Measurements from ENCODE around the gene INPP5A.
"Not testable (repeated sequence)": the region's sequence is repeated elsewhere in the genome, so short reads cannot be mapped to it uniquely, and the experiment has no call there.

Gene INPP5A

GRCh38 chr10:132792796-132793195 is 255.2 kb downstream of the INPP5A start:
- FAIRE-seq: no peak

- no peak for FAIRE-seq
Observed at GRCh38 chr10:132793213-132793612, 255.6 kb downstream of the INPP5A start.

GRCh38 chr10:132793871-132794849 is 256.6 kb downstream of the INPP5A start:
- no peak for FAIRE-seq

DNA sequence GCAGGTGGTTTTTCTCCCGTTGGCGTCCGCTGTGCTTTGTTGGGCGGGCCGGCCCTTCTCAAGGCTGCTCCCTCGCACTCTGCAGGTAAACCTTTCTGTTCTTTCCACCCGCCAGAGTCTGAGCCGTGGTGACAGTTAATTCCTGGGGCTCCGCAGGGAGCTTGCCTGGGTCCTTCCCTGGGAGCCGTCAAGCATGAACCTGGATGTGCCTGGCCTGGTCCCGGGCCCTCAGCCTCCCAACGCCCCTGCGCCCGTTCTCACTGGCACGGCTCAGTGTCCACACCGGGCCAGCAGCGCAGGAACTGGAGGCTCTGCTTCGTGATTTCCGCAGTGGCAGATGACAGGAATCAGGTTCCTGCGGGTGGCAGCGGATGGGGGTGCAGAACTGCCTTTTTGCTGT is 259.3 kb downstream of the INPP5A start:
- FAIRE-seq: no peak

DNA sequence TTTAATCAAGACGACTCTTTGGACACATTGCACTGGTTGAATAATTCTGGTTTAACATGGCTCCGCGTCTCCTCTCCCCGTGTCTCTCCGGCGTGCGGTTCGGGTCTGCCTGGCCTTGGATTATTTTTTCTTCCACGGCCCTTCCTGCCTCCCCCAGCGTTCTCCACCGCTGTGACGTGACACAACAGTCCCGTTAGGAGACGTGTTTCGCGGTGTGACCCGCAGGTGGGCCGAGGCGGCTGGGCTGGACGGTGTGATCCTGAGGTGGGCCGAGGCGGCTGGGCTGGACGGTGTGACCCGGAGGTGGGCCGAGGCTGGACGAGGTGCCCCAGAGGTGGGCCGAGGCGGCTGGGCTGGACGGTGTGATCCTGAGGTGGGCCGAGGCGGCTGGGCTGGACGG is 260.4 kb downstream of the INPP5A start:
- FAIRE-seq: not testable (repeated sequence)

- FAIRE-seq: no peak
Observed at GRCh38 chr10:132798403-132798802, 260.8 kb downstream of the INPP5A start.

- no peak for FAIRE-seq
Observed at GRCh38 chr10:132798876-132799275, 261.3 kb downstream of the INPP5A start.

- no peak for FAIRE-seq
Observed at GRCh38 chr10:132799865-132800264, 262.3 kb downstream of the INPP5A start.

DNA sequence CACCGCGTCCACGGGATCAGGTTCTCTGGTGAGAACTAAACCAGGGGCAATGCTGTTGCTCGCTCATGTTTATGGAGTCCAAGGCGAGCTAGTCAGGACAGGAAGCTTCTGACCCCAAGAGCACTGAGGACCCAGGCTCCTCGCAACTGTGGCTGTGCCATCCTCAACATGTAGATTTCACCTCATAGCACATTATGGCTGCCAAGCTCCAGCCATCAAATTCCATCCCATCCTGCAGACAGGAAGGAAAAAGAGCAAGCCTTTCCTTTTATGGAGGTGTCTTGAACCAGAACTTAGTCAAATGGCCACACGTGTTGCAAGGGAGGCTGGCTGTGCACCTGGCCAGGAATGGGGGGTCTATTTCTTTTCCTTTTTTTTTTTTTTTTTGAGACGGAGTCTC is 264.5 kb downstream of the INPP5A start:
- FAIRE-seq: no peak

DNA sequence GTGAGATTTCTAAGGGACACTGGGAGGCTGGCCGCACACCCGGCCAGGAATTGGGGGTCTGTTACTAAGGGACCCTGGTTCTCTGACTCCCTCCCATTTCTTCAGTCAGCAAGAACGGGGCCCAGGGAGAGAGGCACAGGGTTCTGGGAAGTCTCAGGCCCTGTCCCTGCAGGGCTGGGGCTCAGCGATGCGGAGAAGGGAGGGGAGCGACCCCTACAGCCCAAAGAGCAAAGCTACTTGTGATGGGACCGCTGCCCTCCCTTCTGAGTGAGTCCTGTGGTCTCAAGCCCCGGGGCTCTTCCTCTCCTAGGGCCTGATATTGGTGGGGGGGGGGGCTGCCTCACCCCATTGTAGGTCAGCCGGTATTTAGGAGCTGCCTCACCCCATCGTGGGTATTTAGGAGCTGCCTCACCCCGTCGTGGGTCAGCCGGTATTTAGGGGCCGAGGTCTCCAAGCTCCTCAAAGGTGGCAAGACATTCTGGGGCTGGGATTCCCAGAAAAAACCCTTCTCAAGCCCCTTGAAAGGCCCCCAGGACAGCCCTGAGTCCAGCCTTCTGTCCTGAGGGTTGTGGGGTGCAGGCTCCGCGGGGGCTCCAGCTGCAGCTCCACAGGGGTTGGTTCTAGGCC is 265.2 kb downstream of the INPP5A start:
- FAIRE-seq: no peak

- no peak for FAIRE-seq
Observed at GRCh38 chr10:132803416-132804210, 266.0 kb downstream of the INPP5A start.

DNA sequence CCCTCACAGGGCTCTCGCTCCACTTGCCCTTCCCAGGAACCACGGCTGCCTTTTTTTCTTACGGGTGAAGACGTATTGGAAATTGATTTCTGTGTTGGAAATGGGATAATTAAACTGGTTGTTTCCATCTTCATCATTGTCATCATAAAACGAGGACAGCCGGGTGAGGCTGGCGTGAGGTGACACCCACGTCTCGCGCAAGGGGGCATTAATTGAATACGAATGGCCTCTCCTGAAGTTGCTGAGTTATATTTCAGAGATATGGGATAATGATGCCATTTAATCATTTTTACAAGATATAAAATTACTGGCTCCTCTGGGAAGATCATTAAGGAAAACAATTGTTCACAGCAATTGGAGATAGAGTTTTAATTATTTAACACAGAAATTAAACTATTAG is 266.7 kb downstream of the INPP5A start:
- FAIRE-seq: no peak

GRCh38 chr10:132804785-132805426 is 267.3 kb downstream of the INPP5A start:
- no peak for FAIRE-seq

DNA sequence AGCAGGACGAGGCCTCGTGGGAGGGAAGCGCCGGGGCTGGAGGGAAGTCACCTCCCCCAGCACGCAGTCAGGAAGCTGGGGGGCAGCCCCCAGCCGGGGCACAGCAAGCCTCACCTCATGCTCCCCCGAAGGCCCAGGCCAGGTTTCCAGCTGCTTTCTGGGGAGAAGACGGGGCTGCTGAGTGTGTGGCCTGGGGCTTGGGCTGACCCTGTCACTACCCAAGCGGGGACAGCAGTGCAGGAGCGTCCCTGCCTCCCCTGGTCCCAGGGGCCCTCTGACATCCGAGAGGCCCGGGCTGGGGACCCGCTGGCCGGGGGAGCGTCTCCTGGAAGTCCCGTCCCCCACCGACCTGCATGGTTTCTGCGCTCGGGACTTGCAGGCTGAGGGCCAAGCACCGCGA is 268.0 kb downstream of the INPP5A start:
- no peak for FAIRE-seq

DNA sequence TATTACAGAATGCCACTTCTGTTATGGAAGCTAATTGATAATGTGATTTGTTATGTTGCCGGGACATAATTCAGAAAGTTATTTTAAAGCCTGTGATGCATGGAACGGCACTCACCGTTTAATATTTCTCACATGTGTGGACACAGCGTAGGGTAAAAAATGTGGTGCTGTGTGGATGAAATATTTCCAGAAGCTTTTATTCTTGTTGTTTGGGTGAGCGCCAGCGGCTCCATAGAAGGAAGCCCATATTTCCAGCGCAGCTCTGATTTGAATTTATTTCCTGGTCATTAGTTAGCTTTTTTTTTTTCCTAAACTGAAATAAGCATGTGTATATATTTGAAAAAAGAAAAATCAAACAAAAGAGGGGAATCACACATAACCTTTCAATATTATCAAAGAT is 268.5 kb downstream of the INPP5A start:
- no peak for FAIRE-seq

DNA sequence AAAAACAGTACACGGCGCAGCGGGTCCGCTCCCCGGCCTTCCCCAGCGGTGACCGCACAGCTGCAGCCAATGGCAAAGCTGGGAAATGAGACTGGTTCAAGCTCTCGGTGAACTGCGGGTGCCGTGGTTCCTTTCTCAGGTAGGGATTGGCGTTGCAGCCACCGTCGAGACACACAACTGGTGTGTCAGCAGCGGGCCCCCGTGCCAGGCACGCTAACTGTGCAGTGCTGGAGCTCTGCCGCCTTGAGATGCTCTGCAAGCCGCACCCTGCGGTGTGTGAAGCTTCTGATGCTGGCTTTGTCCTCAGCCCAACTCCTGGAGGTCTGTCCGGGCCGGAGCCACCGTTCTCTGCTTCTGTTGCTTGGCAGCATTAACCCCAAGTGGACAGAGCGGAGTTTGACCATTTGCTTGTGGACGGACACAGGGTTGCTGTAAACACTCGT is 269.0 kb downstream of the INPP5A start:
- no peak for FAIRE-seq

DNA sequence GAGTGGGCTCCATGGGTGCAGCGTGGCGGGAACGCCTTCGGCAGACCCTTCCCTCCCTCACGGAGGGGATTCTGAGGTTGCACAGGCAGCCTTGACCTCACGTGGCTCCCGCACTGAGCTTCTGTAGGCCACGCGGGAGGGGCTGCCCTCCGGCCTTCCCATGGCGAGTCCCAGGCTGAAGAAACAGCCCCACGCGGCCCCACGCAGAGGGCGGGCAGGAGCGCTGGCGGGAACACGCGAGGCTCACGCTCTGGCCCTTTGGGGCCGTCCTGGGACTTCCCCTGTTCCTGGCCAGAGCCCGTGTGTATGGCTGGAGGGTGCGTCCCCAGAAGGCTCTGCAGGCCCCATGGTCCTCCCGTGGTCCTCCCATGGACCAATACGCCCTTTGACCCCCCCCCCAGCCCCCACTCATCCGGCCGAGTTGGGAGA is 270.0 kb downstream of the INPP5A start:
- no peak for FAIRE-seq

GRCh38 chr10:132808383-132809231 is 271.0 kb downstream of the INPP5A start:
- no peak for FAIRE-seq

DNA sequence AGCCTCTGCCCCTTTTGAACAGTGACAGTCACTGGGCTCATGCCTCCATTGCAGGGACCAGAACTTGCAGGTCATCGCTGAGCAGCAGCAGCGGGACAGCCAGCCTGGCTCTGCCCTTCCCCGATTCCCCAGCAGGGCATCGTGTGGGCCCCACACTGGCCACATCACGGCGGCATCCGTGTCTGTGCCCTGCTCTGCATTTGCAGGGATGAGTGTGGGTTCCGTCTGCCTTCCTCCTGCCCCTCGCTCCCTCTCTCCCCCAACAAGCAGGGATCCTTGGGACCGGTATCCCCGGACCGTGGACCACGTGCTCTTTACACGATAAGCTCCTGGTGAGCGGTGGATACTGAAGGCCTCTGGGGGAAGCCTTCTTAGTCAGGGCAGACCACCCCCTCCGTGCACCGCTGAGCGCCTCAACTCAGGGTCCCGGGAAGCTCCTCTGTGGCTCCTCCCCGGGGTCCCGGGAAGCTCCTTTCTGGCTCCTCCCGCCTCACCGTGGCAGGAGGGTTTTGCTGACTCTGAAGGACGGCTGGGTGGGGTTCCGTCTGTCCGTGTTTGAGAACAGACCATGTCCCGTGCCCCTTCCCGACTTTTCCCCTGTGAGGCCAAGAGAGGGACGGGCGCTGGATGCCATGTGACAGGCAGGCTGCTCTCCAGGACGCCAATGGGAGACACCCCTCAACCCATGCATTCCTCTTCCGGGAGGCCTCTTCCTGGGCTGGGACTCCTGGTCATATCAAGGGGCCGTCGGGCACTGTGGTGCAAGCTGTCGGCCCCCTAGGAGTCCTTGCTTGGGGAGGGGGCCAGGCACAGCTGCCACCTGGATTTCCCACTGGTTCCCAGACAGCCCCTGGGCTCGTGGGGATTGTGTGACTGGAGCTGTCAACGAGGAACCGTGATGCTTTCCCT is 271.9 kb downstream of the INPP5A start:
- FAIRE-seq: no peak

DNA sequence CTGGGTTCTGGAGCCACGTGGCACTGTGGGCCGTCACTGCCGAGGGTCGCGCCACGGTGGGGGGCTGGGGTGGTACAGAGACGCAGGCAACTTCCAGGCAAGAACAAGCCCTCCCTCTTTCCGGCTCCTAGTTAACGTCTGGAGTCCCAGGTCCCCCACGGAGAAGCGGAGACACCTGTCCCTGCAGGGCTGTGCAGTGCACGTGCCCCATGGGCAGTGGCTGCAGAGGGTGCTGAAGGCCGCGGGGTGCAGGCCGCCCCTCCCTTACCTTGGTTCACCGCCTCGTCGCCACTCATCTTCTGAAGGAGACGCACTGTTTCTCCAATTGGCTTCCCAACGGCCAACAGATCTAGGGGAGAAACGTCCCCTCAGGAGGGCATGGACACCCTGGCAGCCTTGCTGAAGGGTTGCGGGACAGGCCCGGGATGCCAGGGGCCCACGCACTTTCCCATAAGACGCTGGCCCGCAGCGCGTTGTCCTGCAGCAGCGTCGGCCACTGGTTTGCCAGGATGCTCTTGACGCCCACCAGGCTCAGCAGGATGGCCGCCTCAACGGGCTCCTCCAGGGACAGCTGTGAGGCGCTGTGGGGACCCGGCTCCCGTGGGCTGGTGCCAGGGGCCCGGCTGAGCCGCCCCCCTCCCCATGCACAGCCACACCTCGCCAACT is 272.7 kb downstream of the INPP5A start:
- FAIRE-seq: no peak

Data from islet of Langerhans (tissue), 1 donor.